Stimulated activated CD8-positive, alpha-beta memory T cell treated with anti-CD3 and anti-CD28 coated beads, Interleukin-7, amount 100 ng/mL, for 48 hours (primary cell): ENCODE data around the gene HSPA12B.

Experiments used
- DNase-seq, 2 donors: peaks; one replicate each; pipeline ENCODE4 v3.0.0-alpha.2; 2020; ENCODE audit warnings: low read depth in 1 of 2; ENCODE audit errors: extremely low read depth in 1 of 2

Gene HSPA12B

GRCh38 chr20:3729378-3729777 lies 3.1 kb upstream of the HSPA12B start:
- DNase-seq, result no peak

GRCh38 chr20:3729811-3730540 lies 2.5 kb upstream of the HSPA12B start:
- DNase-seq, result no peak

DNA sequence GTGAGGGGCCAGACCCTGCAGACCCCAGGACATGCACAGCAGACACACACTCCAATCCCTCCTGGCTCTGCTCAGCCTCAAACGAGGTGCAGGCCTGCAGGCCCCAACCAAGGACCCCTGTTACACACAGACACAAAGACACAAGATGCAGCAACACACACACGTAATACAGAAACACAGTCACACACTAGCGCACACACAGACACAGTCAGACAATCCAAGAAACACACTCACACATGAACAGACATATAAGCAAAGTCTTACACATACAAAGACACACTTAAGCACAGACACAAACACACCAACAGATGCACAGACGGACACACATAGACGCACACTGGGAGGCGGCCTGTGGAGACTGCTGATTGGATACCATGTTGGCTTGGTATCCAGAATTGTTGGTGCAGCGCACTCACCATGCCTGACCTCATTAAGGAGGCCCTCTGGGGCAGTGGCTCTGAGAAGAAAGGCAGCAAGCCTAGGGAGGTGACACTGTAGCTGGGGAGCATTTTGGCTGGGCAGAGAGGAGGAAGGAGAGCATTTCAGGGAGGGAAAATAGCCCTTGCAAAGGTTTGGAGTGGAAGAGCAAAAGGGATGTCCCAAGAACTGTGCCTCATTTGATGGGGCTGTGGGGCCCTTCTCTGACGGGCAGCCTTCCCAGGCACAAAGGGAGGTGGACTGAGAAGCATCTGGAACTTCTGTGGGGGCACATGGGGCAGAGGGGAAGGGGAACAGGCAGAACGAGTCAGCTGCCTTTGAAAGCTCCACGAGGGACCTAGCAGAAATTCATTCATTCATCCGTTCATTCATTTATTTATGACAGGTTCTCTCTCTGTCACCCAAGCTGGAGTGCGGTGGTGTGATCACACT lies 1.4 kb upstream of the HSPA12B start:
- no peak for DNase-seq

DNA sequence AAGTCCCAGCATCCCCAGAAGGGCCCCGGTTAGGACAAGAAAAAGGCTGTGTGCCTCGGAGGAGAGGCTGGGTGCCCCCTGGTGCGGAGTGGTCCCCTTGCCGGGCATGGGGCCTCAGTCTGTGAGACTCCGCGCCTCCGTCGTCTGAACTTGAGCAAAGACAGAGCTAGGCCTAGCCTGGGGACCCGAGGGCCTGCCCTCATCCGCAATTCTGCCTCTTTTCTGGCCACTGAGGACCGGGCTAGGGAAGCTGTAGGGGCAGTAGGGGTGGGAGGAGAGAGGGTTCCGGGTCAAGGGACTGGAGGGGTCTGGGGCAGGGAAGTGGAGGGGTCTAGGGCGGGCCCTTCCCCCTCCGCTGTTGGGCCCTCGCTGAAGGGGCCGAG lies 550 bp upstream of the HSPA12B start:
- DNase-seq, result no peak

- DNase-seq, result no peak
Observed at GRCh38 chr20:3733119-3733995, 872 bp downstream of the HSPA12B start.

- no peak for DNase-seq
Observed at GRCh38 chr20:3734111-3734843, 1.8 kb downstream of the HSPA12B start.

GRCh38 chr20:3735768-3736167 lies 3.3 kb downstream of the HSPA12B start:
- DNase-seq, result no peak

DNA sequence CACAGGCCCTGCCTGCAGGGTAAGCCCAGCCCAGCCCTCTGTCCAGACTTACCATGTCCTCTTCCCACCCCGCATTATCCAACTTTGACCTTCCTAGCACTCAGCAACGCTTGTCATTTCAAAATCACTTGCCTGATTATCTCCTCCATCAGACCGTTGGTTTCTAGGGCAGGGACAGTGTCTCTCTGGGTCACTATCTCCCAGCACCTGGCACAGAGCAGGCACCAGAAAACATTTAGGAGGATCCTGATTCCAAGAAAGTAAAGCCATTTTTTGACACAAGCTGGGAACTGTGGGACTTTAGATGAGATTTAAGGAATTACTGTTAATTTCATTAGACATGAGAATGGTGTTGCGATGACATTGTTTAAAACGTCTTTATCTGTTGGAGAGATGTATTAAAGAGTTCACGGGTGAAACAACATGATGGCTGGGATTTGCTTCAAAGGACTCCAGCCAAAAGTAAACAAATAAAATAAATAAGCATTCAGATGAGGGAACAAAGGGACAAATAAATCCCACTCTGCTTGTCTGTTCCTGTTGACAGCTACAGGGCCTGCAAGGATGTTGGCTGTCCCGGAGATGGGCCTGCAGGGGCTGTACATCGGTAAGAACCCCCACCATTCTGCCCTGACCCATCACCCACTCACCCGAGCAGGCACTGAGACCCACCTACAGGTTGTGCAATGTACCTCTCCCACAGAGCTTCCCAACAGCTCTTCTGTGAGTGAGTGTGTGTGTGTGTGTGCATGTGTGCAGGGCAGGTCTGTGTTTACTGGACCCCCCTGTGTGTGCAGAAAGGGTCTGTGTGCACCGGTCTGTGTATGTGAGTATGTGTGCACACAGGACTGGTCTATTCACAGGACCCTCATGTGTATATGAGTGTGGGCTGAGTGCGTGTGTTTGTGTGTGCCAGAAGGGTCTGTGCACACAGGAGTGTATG lies 5.9 kb downstream of the HSPA12B start:
- DNase-seq, result no peak

DNA sequence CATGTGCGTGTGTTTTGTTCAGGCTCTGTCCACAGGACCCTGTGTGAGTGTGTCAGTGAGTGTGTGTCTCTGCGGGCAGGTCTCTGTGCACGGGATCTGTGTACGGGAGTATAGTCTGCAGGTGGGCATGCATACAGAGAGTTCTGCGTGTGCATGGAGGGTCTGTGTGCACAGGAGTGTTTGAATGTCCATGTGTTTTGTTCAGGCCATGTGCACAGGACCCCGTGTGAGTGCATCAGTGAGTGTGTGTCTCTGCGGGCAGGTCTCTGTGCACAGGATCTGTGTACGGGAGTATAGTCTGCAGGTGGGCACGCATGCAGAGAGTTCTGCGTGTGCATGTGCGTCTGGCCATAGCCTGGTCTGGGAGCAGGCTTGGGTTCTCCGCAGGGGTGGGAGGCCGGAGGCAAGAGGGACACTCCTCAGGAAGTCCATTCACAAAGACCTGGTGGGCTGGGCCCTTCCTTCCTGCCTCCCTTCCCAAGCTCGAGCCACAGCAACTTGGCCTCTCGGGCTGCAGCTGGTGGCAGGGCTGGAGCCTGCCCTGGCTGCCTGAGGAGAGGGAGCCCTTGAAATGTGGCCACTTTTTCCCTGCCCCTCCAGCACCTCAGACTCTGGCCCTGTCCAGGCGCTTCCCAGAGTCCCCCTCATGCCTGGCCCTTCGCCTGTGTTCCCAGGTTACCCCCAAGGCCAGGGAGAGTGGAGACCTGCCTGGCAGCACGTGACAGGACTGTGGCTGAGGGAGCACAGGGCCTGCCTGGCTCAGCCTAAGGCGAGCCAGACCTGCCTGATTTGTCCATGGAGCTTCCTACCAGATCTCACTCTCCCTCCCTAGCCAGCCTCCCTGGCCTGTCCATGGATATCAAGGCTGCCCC lies 6.8 kb downstream of the HSPA12B start:
- DNase-seq, result no peak

GRCh38 chr20:3739926-3740451 lies 7.5 kb downstream of the HSPA12B start:
- no peak for DNase-seq

GRCh38 chr20:3740615-3741301 lies 8.3 kb downstream of the HSPA12B start:
- DNase-seq, result no peak

GRCh38 chr20:3741836-3742458 lies 9.5 kb downstream of the HSPA12B start:
- no peak for DNase-seq

DNA sequence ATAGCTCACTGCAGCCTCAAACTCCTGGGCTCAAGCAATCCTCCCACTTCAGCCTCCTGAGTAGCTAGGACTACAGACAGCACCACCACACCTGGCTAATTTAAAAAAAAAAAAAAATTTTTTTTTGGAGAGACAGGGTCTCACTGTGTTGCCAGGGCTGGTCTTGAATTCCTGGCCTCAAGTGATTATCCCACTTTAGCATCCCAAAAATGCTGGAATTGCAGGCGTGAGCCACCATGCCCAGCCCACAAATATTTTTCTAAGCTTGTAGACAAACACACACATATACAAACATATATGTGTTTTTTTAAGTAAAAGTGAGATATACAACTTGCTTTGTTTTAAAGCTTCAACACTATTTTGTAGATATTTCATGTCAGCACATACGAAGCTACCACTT lies 10.8 kb downstream of the HSPA12B start:
- DNase-seq, result no peak

DNA sequence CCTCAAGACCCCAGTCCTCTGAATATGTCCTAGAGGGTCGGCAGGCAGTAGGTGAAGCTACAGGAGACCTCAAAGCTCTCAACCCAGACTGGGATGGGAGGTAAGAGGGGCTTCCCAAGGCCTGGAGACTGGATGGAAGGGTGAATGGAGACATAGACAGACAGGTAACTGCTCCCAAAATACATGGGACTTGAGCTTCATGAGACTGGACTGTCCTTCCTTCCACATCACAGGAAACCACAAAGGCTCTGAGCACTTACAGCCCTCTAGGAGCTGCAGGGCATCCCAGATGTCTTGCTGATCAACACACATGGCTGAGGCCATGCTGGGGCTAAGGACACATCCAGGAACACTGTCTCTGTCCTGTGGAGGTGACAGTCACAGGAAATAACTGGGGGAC lies 11.6 kb downstream of the HSPA12B start:
- DNase-seq, result no peak

DNA sequence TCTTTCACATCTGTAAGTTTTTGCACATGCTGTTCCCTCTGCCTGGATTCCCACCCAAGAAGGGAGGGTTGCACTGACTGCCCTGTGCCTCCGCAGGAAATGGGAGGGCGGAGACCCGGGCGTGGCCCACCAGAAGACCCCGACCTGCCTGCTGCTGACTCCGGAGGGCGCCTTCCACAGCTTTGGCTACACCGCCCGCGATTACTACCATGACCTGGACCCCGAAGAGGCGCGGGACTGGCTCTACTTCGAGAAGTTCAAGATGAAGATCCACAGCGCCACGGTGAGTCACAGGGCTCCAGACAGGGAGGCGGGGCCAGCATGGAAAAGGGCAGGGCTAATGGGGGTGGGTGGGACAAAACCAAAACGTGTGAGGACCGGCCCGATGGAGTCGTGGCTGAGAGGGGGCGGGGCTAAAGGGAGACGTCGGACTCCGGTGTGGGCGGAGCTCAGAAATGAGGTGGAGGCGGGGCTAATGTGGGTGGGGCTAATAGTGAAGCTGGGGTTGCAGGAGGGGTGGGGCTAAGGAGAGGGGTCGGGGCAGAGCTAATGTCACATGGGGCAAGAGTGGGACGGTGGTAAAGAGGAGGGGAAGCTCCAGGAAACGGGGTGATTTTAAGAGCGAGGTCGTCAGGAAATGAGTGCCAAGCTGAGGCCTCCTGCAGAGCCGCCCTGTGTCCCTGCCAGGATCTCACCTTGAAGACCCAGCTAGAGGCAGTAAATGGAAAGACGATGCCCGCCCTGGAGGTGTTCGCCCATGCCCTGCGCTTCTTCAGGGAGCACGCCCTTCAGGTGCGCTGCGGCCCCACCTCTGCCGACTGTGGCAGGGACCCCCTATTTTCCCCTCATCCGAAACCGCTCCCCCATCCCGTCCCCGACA lies 12.6 kb downstream of the HSPA12B start:
- peak; percentile 35 to 58 for DNase-seq

GRCh38 chr20:3745686-3746173 lies 13.2 kb downstream of the HSPA12B start:
- DNase-seq, result no peak
